Activated CD4-positive, alpha-beta T cell treated with anti-CD3 and anti-CD28 coated beads, Interleukin-2, amount 10 ng/mL, durations not matched to agents 7 days and 5 days (primary cell): Measurements from ENCODE around the gene TLDC2. TPM values are rescaled to one million over a fixed set of nuclear protein-coding genes. Genes with fewer than 3 reads are reported as not detected.
"Not testable (repeated sequence)": the region's sequence is repeated elsewhere in the genome, so short reads cannot be mapped to it uniquely, and the experiment has no call there.

ENCODE experiments used
- CTCF ChIA-PET: fragments of 350-600 bp; sonication (Branson Sonifier 250); formaldehyde crosslinking; loops from one replicate; lab custom pipeline; 2021; ENCODE audit warnings: antibody characterized with exemption; lab: Charles Lee
- POLR2A ChIA-PET: fragments of 350-600 bp; sonication (Branson Sonifier 250); formaldehyde crosslinking; loops from one replicate; lab custom pipeline; 2021; ENCODE audit warnings: antibody characterized with exemption; lab: Charles Lee
- DNase-seq: peaks from one replicate; pipeline ENCODE4 v3.0.0-alpha.2; 2020
- H3K27ac Mint-ChIP-seq: one replicate; pipeline ENCODE4 v1.8.0; 2021; ENCODE audit warnings: mild to moderate bottlenecking, moderate library complexity, mixed read lengths
- H3K27me3 Mint-ChIP-seq: one replicate; pipeline ENCODE4 v1.8.0; 2021; ENCODE audit warnings: mixed read lengths
- H3K36me3 Mint-ChIP-seq: one replicate; pipeline ENCODE4 v1.8.0; 2021; ENCODE audit warnings: low read depth, mixed read lengths
- H3K4me1 Mint-ChIP-seq: one replicate; pipeline ENCODE4 v1.8.0; 2021; ENCODE audit warnings: mixed read lengths
- H3K4me3 Mint-ChIP-seq: one replicate; pipeline ENCODE4 v1.8.0; 2021; ENCODE audit warnings: mild to moderate bottlenecking, moderate library complexity, mixed read lengths
- H3K9me3 Mint-ChIP-seq: one replicate; pipeline ENCODE4 v1.8.0; 2021; ENCODE audit warnings: mixed read lengths
- total RNA-seq, 2 experiments: library from RNA; stranded (reverse); gene quantifications; one replicate each; pipeline ENCODE4 v1.2.3, GENCODE V29; 2021

Gene TLDC2
- total RNA-seq, 2 experiments from 2014 or later, result not detected

DNA sequence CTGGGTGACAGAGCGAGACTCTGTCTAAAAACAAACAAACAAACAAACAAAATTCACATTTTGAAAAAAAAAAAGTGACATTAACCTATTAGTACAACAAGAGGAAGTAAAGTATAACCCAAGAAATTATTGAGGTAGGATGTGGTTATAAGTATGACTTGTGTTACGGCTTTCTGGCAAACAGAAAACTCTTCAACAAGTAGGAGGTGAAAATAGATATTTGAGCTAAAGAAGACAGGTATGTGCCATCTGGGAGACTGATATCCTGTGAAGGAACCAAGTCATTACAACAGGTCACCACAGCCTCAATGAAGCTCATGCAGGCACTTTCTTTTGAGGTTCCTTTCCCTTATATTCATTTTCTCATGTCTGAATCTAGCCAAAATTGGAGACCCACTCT, 28.8 kb downstream of the TLDC2 start:
- Mint-ChIP-seq H3K4me1 (peaks cover 19% of the 10 kb centered on the region), H3K4me3 (no peak overlapping the region), H3K27me3 (no peaks in the 10 kb centered on the region), H3K9me3 (no peaks in the 10 kb centered on the region), H3K27ac (peak overlapping the region; percentile 62), H3K36me3 (peaks cover 58% of the 10 kb centered on the region)
- DNase-seq, result no peak
- POLR2A ChIA-PET, result no interaction called here
- CTCF ChIA-PET, result interaction anchor here (0.6 kb wide), 1 partner anchor 13 kb away, joined by 3 read pairs; no protein-coding TSS in a partner anchor

GRCh38 chr20:36905566-36905965, 29.6 kb downstream of the TLDC2 start:
- Mint-ChIP-seq H3K4me1 (peaks cover 19% of the 10 kb centered on the region), H3K36me3 (peaks cover 57% of the 10 kb centered on the region), H3K27ac (peak overlapping the region; percentile 36)
- H3K27me3 Mint-ChIP-seq, CTCF ChIA-PET, POLR2A ChIA-PET, DNase-seq, H3K9me3 Mint-ChIP-seq, H3K4me3 Mint-ChIP-seq: not testable (repeated sequence)

DNA sequence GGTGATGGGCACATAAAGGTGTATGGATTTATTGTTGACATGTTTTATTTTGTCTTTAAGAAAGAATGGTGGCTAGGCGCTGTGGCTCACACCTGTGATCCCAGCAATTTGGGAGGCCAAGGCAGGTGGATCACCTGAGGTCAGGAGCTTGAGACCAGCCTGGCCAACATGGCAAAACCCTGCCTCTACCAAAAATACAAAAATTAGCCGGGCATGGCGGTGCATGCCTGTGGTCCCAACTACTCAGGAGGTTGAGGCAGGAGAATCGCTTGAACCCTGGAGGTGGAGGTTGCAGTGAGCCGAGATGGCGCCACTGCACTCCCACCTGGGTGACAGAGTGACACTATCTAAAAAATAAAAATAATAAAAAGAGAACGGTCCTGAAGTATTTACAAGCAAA, 30.1 kb downstream of the TLDC2 start:
- H3K4me3 Mint-ChIP-seq, POLR2A ChIA-PET, H3K27ac Mint-ChIP-seq, H3K27me3 Mint-ChIP-seq, DNase-seq, H3K9me3 Mint-ChIP-seq: not testable (repeated sequence)
- peaks cover 56% of the 10 kb centered on the region for H3K36me3 Mint-ChIP-seq
- CTCF ChIA-PET, result interaction anchor here (1.1 kb wide), 1 partner anchor 9 kb away, joined by 4 read pairs; no protein-coding TSS in a partner anchor
- H3K4me1 Mint-ChIP-seq, result peaks cover 19% of the 10 kb centered on the region

- Mint-ChIP-seq H3K27ac (no peak overlapping the region), H3K36me3 (peaks cover 52% of the 10 kb centered on the region), H3K4me3 (no peak overlapping the region), H3K27me3 (no peaks in the 10 kb centered on the region), H3K9me3 (no peaks in the 10 kb centered on the region), H3K4me1 (peaks cover 22% of the 10 kb centered on the region)
- CTCF ChIA-PET, result interaction anchor here (2.0 kb wide), 1 partner anchor 13 kb away, joined by 7 read pairs; no protein-coding TSS in a partner anchor
- DNase-seq, result no peak
- POLR2A ChIA-PET, result no interaction called here
These were observed 32.7 kb downstream of the TLDC2 start for GRCh38 chr20:36908603-36909002.

DNA sequence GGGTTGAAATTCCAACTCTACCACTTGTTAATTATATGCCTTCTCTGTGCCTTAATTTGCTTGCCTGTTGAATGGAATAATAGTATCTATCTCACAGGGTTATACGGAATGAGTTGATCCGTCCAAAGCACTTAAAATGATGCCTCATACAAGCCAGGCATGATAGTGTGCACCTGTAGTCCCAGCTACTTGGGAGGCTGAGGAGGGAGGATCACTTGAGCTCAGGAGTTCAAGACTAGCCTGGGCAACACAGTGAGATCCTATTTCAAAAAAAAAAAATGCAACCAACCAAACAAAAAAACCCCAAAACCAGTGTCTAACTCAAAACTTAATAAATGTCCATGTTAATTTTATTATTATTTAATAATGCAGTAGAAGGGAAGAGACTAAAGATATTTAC, 40.3 kb downstream of the TLDC2 start:
- Mint-ChIP-seq H3K4me3 (no peak overlapping the region), H3K9me3 (no peaks in the 10 kb centered on the region), H3K36me3 (peaks cover 50% of the 10 kb centered on the region), H3K27me3 (no peaks in the 10 kb centered on the region), H3K4me1 (peaks cover 4% of the 10 kb centered on the region), H3K27ac (no peak overlapping the region)
- POLR2A ChIA-PET, result no interaction called here
- CTCF ChIA-PET, result no interaction called here
- DNase-seq, result no peak

DNA sequence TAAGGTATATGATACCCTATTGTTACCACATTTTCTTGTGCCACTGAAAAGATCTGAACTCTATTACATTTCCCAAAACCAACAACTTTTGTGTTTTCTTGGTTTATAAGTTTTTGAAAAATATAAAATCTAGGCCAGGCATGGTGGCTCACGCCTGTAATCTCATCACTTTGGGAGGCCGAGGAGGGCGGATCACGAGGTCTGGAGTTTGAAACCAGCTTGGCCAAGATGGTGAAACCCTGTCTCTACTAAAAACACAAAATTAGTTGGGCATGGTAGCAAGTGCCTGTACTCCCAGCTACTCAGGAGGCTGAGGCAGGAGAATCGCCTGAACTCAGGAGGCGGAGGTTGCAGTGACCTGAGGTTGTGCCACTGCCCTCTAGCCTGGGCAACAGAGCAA, 41.3 kb downstream of the TLDC2 start:
- Mint-ChIP-seq H3K27ac (no peak overlapping the region), H3K27me3 (no peaks in the 10 kb centered on the region), H3K4me3 (no peak overlapping the region), H3K36me3 (peaks cover 40% of the 10 kb centered on the region), H3K4me1 (peaks cover 6% of the 10 kb centered on the region), H3K9me3 (no peaks in the 10 kb centered on the region)
- no peak for DNase-seq
- POLR2A ChIA-PET, result no interaction called here
- CTCF ChIA-PET, result interaction anchor here (0.6 to 1.8 kb wide), 2 partner anchors 10 to 11 kb away, joined by 3 to 4 read pairs; no protein-coding TSS in a partner anchor

- CTCF ChIA-PET, result interaction anchor here (1.6 to 1.8 kb wide), 2 partner anchors 11 to 17 kb away, joined by 4 read pairs; no protein-coding TSS in a partner anchor
- peaks cover 3% of the 10 kb centered on the region for H3K4me1 Mint-ChIP-seq
- H3K36me3 Mint-ChIP-seq, result peaks cover 42% of the 10 kb centered on the region
- no peaks in the 10 kb centered on the region for H3K27me3 Mint-ChIP-seq
- H3K4me3 Mint-ChIP-seq, result no peak overlapping the region
- no peak overlapping the region for H3K27ac Mint-ChIP-seq
- H3K9me3 Mint-ChIP-seq, result no peaks in the 10 kb centered on the region
- POLR2A ChIA-PET, result interaction anchor here (0.7 kb wide), 1 partner anchor 8 kb away, joined by 7 read pairs; no protein-coding TSS in a partner anchor
- DNase-seq, result no peak
These were observed 42.0 kb downstream of the TLDC2 start for GRCh38 chr20:36917943-36918342.

GRCh38 chr20:36919715-36920333, 43.9 kb downstream of the TLDC2 start:
- DNase-seq, result peak; percentile 70
- H3K27ac Mint-ChIP-seq, result peak overlapping the region; percentile 62
- POLR2A ChIA-PET, result interaction anchor here (0.5 to 0.7 kb wide), 2 partner anchors 30 to 321 kb away, joined by 3 to 4 read pairs; no protein-coding TSS in a partner anchor

GRCh38 chr20:36920334-36920730, 44.4 kb downstream of the TLDC2 start:
- peaks cover 13% of the 10 kb centered on the region for H3K4me1 Mint-ChIP-seq
- peak overlapping the region; percentile 62 for H3K27ac Mint-ChIP-seq
- peaks cover 42% of the 10 kb centered on the region for H3K36me3 Mint-ChIP-seq
- no peaks in the 10 kb centered on the region for H3K27me3 Mint-ChIP-seq
- no peak for DNase-seq
- H3K4me3 Mint-ChIP-seq, result no peak overlapping the region
- CTCF ChIA-PET, result interaction anchor here (0.6 to 1.7 kb wide), 5 partner anchors 13 to 47 kb away, joined by 3 to 5 read pairs (median 3); no protein-coding TSS in a partner anchor
- POLR2A ChIA-PET, result interaction anchor here (0.5 kb wide), 1 partner anchor 30 kb away, joined by 4 read pairs; no protein-coding TSS in a partner anchor
- H3K9me3 Mint-ChIP-seq, result no peaks in the 10 kb centered on the region

More at GRCh38 chr20:36919715-36920333, 43.9 kb downstream of the TLDC2 start:
- peaks cover 10% of the 10 kb centered on the region for H3K4me1 Mint-ChIP-seq
- H3K4me3 Mint-ChIP-seq, result no peak overlapping the region
- H3K9me3 Mint-ChIP-seq, result no peaks in the 10 kb centered on the region
- peaks cover 43% of the 10 kb centered on the region for H3K36me3 Mint-ChIP-seq
- H3K27me3 Mint-ChIP-seq, result no peaks in the 10 kb centered on the region
- CTCF ChIA-PET, result interaction anchor here (1.2 to 1.7 kb wide), 5 partner anchors 9 to 47 kb away, joined by 3 to 5 read pairs (median 3); no protein-coding TSS in a partner anchor

- ChIA-PET POLR2A (interaction anchor here (0.6 to 0.8 kb wide), 2 partner anchors 161 to 700 kb away, joined by 3 to 5 read pairs; no protein-coding TSS in a partner anchor), CTCF (interaction anchor here (1.3 to 1.8 kb wide), 3 partner anchors 9 to 38 kb away, joined by 3 to 6 read pairs (median 3); no protein-coding TSS in a partner anchor)
- Mint-ChIP-seq H3K9me3 (no peaks in the 10 kb centered on the region), H3K4me3 (no peak overlapping the region), H3K36me3 (peaks cover 60% of the 10 kb centered on the region), H3K27ac (peak overlapping the region; percentile 73), H3K4me1 (peaks cover 31% of the 10 kb centered on the region), H3K27me3 (no peaks in the 10 kb centered on the region)
- DNase-seq, result no peak
These were observed 48.5 kb downstream of the TLDC2 start for GRCh38 chr20:36924167-36925045.

DNA sequence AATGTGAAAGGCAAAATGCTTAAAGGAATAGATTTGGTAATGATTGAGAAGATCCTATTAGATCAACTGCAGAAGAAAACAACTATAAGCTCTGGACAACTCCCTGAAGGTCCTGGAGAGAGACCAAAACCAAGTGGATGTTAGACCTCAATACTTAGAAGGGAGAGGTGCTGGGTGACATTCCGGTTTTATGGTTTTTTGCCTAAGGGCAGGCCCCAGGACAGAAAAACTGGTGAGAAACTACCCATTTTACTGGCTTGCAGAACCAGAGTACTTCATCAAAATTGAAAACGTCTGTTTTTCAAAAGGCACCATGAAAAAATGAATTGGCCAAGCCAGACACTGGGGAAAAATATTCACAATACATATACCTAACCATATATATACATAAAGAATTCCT, 49.3 kb downstream of the TLDC2 start:
- ChIA-PET CTCF (interaction anchor here (0.6 to 0.8 kb wide), 3 partner anchors 19 to 1319 kb away, joined by 3 to 7 read pairs (median 3); no protein-coding TSS in a partner anchor), POLR2A (no interaction called here)
- Mint-ChIP-seq H3K36me3 (peaks cover 66% of the 10 kb centered on the region), H3K4me3 (no peak overlapping the region), H3K9me3 (no peaks in the 10 kb centered on the region), H3K27ac (no peak overlapping the region), H3K27me3 (no peaks in the 10 kb centered on the region), H3K4me1 (peaks cover 35% of the 10 kb centered on the region)
- DNase-seq, result no peak

DNA sequence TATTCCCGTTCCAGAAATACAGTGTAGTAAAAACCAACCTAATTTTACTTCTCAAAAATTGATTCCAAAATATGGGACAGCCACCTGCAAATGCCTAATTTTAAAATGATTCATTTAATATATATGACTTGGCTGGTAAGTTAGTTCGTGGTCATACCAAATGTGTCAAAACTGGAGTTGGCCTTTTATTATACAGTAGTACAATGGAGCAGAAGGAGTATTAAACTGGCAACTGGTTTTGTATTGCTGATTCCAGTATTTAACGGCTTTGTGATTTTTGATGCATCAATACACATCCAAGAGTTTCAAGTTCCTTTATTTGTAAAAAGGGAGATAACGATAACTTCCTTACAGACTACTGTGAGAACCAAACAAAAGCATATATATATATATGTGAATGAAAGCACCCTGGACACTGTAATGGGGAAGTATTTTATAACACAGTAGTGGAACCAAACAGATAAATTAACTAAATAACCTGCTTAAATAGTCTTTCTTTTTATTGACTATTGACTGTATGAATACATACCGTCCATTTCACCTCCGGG, 50.8 kb downstream of the TLDC2 start:
- Mint-ChIP-seq H3K27ac (no peak overlapping the region), H3K4me3 (no peak overlapping the region), H3K4me1 (peaks cover 48% of the 10 kb centered on the region), H3K27me3 (no peaks in the 10 kb centered on the region), H3K9me3 (no peaks in the 10 kb centered on the region), H3K36me3 (peaks cover 76% of the 10 kb centered on the region)
- ChIA-PET CTCF (no interaction called here), POLR2A (no interaction called here)
- DNase-seq, result no peak
